GM21619 (cell line): ENCODE results near the gene INPP4A.

Experiments
- ATAC-seq: cut with Tn5 transposase; IDR thresholded peaks from one replicate; pipeline ENCODE4 v1.9.1; 2021; ENCODE audit not compliant: unreplicated experiment

INPP4A gene

GRCh38 chr2:98474979-98475632 is 30.4 kb downstream of the INPP4A start:
- ATAC-seq, result no peak

GRCh38 chr2:98476192-98476868 is 31.7 kb downstream of the INPP4A start:
- ATAC-seq, result peak; percentile 41

- ATAC-seq, result no peak
Measured at GRCh38 chr2:98477036-98477435, 32.4 kb downstream of the INPP4A start.

- ATAC-seq, result no peak
Measured at GRCh38 chr2:98477506-98477905, 32.8 kb downstream of the INPP4A start.

- ATAC-seq, result no peak
Measured at GRCh38 chr2:98478088-98478551, 33.5 kb downstream of the INPP4A start.

DNA sequence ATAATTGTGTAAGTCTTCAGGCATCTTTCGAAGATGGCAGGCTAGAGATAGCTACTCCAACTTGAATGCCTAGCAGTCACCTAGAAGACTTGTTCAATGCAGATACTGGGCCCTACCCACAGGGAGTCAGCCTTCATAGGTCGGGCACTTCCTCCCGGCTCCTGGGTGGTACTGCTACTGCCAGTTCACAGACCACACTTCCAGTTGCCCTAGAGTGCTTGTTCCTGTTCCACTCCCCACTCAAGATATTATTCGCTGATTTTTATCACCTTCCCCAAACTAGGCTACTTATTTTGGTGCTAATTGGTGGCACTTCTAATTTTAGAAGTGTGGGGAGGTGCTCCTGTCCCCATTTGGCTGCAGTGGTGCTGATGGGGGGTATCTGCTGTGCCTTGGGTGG is 34.2 kb downstream of the INPP4A start:
- ATAC-seq, result no peak

DNA sequence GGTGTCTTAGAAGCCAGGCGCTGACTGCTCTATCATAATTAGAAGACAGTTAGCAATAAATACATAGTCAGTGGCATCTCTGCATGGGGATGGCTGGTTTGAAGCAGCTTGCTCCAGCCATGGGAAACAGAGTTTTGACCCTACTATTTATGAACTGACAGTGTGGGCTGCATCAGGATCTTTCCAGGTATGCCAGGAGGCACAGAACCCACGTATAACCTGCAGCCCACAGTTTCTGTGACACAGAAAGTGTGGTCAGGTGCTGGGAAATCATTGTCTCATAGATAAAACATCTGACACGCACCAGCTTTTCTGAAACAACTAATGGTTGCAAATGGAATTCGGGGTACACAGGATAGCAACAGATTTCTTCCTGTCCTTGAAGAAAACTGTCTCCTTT is 34.7 kb downstream of the INPP4A start:
- no peak for ATAC-seq

- peak; percentile 28 for ATAC-seq
Measured at GRCh38 chr2:98479959-98480524, 35.4 kb downstream of the INPP4A start.

- no peak for ATAC-seq
Measured at GRCh38 chr2:98480598-98480997, 35.9 kb downstream of the INPP4A start.

DNA sequence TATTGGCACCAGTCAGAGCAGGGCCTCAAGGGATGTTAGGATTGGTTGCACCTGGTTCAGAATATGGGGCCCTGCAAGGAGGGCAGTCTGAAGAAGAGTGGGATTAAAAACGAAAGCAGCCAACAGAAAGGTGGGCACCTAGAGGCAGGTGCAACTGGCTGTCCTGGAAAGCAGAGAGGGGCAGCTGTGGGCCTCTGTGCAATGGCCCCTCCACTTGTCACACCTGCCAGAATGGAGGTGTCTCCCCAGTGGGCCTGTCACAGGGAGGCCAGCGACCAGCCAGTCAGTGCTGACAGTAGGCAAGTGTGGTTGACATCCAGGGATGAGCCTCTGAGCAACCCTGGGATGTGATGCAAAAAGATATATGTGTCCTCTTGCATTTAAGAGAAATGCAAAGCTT is 37.7 kb downstream of the INPP4A start:
- ATAC-seq, result no peak

- peak; percentile 61 for ATAC-seq
Measured at GRCh38 chr2:98483257-98483861, 38.7 kb downstream of the INPP4A start.

DNA sequence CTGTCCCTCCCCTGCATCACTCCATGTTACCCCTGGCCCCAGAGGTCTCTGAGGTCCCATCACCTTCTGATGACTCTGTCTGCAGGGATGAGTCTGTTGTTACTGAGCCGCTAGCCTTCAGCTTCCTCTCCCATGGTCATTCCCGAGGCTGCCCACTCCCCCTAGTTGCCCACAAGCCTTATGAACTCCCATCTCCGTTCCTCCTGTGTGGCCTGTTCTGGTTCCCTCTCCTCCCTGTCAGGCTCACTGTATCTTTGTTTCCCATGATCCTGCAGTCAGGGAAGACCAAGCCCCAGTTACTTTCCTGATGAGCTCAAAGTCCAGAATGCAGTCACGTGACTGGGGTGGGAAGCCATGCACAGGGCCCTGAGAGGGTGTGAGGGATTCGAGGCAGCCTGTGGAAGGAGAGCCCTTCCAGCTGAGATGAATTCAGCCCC is 39.5 kb downstream of the INPP4A start:
- no peak for ATAC-seq

GRCh38 chr2:98484652-98485452 is 40.2 kb downstream of the INPP4A start:
- ATAC-seq, result no peak

DNA sequence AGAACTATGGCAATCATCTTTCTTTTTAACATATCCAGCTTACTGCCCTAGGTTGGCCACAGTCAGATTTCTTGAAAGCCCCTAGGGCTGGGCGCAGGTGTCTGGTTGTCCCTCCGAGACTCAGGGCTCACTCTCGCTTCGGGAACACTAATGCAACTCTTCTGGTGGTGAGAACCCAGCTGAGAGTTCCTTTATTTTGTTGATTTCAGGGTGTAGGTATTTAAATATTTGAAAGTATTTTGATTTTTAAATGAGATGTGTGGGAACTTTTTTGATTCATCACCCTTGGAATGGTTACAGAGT is 40.7 kb downstream of the INPP4A start:
- ATAC-seq, result no peak

DNA sequence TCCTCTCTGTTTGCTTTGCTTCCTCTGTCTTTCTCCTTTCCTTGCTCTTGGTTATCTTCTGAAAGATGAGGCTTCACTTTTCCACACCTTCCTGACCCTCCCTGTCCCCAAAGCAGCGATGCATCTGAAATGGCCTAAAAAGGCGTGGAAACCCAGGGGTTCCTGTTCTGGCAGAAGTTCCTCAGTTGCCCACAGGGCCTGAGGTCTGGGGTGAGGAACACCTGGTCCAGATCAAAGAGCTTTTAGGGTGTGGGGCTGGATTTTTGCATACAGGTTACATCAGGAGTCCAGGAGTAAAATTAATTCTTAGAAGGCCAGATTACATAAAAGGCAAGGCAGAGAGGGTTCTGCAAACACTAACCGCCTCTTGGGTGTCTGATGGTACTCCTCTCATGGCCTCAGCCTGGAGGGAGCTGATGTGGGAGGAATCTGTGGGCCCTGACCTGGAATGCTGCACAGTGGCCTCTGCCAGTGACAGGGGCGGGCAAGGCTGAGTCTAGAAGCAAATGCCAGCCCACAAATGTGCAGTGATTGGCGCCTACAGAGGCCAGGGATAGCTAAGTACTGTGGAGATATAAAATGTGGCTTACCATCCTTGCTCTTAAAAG is 41.8 kb downstream of the INPP4A start:
- no peak for ATAC-seq

DNA sequence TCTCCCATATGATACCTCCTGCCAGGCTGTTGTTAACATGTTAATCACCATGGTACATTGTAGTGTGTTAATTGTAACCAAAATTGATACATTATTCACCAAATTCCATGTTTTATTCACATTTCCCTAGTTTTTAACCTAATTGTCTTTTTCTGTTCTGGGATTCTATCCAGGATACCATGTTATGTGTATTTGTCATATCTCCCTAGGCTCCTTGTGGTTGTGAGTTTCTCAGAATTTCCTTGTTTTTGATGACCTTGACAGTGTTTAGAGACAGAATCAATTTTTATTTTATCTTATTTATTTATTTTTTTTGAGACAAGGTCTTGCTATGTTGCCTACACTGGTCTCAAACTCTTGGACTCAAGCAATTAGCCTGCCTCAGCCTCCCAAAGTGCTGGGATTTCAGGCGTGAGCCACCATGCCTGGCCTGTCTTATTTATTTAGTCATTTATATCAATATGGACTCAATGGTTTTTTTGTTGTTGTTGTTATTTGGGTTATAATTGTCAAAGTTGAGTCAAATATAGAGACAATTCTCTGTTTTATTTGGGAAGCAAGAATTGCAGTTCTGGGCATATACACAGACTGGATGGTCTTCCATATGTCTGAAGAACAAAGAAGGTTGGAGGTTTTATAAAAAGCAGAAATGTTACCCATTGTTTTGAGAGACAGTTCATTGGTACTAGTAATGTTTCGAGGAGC is 42.6 kb downstream of the INPP4A start:
- no peak for ATAC-seq

GRCh38 chr2:98487806-98488189 is 43.1 kb downstream of the INPP4A start:
- ATAC-seq, result peak; percentile 48

DNA sequence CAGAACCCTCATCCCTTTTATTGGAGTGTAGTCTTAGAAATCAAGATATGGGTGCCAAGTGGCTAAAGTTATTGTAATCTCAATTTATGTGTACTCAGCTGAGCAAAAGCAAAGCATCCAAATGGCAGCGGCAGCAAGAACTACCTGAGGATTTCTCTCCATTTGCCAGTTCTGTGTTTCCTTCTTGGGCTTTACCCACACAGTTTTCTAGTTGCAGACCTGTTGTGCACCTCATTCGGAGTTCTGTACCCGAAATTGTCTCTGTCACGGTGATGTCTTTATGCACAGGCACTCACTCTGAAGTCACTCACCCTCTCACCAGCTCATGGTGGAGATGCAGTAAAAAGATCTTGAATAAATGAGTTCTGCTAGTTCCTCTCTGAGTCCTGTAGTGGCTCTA is 43.6 kb downstream of the INPP4A start:
- no peak for ATAC-seq

DNA sequence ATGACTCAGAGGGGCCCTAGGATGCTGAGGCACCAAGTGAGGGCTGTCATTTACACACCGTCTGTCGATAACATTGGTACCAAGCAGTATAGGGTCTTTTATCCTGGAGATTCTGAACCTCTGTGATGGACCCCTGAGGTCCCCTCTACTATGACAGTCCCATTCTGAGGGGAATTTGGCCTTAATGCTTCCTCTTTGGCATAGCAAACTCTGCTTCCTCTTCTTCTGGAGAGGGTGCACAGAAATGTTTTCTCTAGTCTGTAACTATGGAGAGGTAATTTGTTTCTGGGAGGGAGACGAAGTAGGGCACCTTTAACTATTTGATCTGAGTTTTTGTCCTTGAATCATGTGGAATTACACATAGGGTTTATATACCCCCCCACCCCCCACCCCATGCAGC is 44.8 kb downstream of the INPP4A start:
- ATAC-seq, result no peak
